SJSA1 (cell line): ENCODE data around the gene ZNF618. TPM values are rescaled to one million over a fixed set of nuclear protein-coding genes. Genes with fewer than 3 reads are reported as not detected.
A peak's percentile ranks its signal among the peaks of the same experiment; 100 is the strongest.

Experiments used
- DNase-seq, 2 experiments: peaks; one replicate each; pipeline ENCODE4 v3.0.0-alpha.2; 2015 to 2020; ENCODE audit warnings: low spot score in 2 of 2, low read depth in 1 of 2
- H3K27ac ChIP-seq: fragments of 250-450 bp; sonication (Bioruptor Pico); 2 replicates; pipeline ENCODE4 v1.5.1; 2020; ENCODE audit warnings: mild to moderate bottlenecking, moderate library complexity
- H3K27me3 ChIP-seq: fragments of 250-450 bp; sonication (Bioruptor Pico); replicated peaks from 2 replicates; pipeline ENCODE4 v1.5.1; 2020; ENCODE audit warnings: mild to moderate bottlenecking, moderate library complexity
- H3K36me3 ChIP-seq: fragments of 250-450 bp; sonication (Bioruptor Pico); 2 replicates; pipeline ENCODE4 v1.5.1; 2020; ENCODE audit warnings: mild to moderate bottlenecking
- H3K4me1 ChIP-seq: fragments of 250-450 bp; sonication (Bioruptor Pico); replicated peaks from 2 replicates; pipeline ENCODE4 v1.6.1; 2021; ENCODE audit warnings: mild to moderate bottlenecking
- H3K4me3 ChIP-seq: fragments of 250-450 bp; sonication (Bioruptor Pico); 2 replicates; pipeline ENCODE4 v1.5.1; 2020; ENCODE audit warnings: mild to moderate bottlenecking
- H3K9me3 ChIP-seq: fragments of 250-450 bp; sonication (Bioruptor Pico); replicated peaks from 2 replicates; pipeline ENCODE4 v1.5.1; 2020; ENCODE audit warnings: mild to moderate bottlenecking
- total RNA-seq: library from RNA; depleted of rRNA; stranded (reverse); fragments of >200 nt; shearing (Covaris generic); gene quantifications from 2 replicates; pipeline ENCODE4 v1.2.3, GENCODE V29; 2014

Gene ZNF618
- total RNA-seq, 1 experiment from 2014 or later: 4.7 TPM

DNA sequence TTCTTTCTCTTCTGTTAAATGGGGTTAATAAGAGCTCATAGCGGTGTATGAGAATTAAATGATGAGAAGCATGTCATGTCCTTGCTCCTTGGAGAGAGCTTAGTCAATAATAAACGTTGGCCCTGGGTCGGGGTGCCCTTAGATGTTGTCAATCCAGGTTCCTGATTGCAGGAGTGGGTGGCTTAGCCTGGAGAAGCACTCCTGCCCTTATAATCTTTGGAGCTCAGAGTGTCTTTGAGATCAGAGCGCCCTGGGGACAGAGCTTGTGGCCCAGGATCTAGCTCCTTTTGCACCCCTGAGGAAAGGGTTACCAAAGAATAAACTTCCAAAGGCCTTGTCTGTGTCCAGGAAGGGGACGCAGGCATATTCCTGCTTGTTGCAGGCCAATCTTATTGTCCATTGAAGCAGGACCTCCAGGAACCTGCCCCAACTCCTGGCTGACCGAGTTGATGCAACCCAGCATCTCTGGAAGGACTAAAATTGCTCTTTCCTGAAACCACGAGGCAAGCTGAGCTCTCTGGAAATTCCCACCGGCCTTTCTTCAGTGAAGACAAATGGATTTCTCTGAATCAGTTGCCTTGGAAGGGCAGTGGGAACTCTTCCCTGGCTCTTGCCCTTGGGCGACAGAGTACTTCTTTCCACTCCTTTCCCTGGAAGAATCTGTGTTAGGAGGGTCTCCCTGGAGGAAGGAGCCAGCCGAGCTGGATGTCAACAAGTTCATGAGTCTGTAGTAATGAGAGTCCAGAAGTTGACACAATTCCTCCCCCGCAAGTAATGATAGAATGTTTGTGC is 208.4 kb downstream of the ZNF618 start:
- Histone ChIP-seq H3K27me3 (no peaks in the 10 kb centered on the region), H3K27ac (no peak overlapping the region), H3K36me3 (no peaks in the 10 kb centered on the region), H3K9me3 (peaks cover 11% of the 10 kb centered on the region), H3K4me1 (peaks cover 32% of the 10 kb centered on the region), H3K4me3 (no peak overlapping the region)
- DNase-seq: peak in 1 of 2 experiments; percentile 20

DNA sequence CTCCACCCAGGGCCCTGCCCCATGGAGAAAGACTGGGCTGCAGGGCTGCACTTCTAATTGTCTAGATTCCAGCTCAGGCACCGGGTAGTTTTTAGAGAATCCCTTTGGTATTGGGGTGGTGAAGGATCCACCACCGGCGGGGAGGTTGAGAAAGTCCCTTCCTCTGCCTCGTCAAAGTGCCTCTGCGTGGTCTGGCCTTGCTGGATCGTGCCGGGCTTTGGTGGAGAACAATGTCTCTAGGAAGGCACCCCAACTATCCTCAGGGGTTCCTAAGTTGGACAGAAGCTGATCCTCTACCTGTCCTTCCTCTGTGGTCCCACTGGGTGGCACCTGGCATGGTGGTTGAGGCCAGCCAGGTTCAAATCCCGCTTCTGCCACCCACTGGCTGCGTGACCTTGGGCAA is 209.3 kb downstream of the ZNF618 start:
- H3K27ac ChIP-seq: no peak overlapping the region
- peaks cover 32% of the 10 kb centered on the region for H3K4me1 ChIP-seq
- no peaks in the 10 kb centered on the region for H3K27me3 ChIP-seq
- peaks cover 11% of the 10 kb centered on the region for H3K9me3 ChIP-seq
- H3K4me3 ChIP-seq: no peak overlapping the region
- peak in 1 of 2 experiments; percentile 28 for DNase-seq
- H3K36me3 ChIP-seq: no peaks in the 10 kb centered on the region

DNA sequence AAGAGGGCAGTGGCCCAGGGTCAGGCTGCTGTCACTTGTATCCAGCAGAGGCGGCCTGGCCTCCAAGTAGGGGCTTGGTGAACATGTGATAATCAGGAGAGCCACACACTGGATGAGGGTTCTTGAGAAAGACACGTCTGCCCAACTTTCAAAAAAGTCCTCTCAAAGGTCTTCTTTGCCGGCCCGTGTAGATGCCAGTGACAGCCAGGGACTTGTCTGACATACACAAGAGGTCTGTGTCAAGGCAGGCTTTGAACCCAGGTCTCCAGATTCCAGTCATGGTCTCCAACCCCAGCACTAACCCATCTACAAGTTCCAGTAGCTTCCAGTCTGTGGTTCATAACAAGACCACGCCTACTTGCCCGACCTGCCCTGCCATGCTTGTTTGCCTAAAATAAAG is 209.9 kb downstream of the ZNF618 start:
- H3K36me3 ChIP-seq: no peaks in the 10 kb centered on the region
- no peaks in the 10 kb centered on the region for H3K27me3 ChIP-seq
- peaks cover 32% of the 10 kb centered on the region for H3K4me1 ChIP-seq
- H3K27ac ChIP-seq: no peak overlapping the region
- peaks cover 11% of the 10 kb centered on the region for H3K9me3 ChIP-seq
- no peak overlapping the region for H3K4me3 ChIP-seq
- DNase-seq: peak in 1 of 2 experiments; percentile 27

DNA sequence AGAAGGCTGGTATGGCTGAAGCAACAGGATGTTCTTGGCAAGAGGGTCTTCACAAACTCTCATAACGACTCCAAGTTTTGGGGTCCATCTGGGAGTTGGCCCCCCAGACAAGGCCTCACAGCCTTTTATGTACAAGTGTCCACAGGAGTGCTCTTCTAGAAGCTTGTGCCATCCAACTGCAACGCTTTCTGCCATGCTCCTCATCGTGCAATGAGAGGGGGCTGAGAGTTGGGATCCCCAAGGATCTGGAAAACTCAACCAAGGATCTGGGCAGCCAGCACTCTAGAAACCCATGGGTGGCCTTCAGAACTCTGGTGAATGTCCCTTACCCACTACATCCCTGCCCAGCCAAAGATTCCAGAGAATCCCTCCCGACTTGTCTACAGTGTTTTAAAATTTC is 210.5 kb downstream of the ZNF618 start:
- Histone ChIP-seq H3K9me3 (peaks cover 11% of the 10 kb centered on the region), H3K27me3 (no peaks in the 10 kb centered on the region), H3K36me3 (no peaks in the 10 kb centered on the region), H3K4me1 (peaks cover 32% of the 10 kb centered on the region), H3K27ac (no peak overlapping the region), H3K4me3 (no peak overlapping the region)
- peak in 1 of 2 experiments; percentile 20 for DNase-seq

DNA sequence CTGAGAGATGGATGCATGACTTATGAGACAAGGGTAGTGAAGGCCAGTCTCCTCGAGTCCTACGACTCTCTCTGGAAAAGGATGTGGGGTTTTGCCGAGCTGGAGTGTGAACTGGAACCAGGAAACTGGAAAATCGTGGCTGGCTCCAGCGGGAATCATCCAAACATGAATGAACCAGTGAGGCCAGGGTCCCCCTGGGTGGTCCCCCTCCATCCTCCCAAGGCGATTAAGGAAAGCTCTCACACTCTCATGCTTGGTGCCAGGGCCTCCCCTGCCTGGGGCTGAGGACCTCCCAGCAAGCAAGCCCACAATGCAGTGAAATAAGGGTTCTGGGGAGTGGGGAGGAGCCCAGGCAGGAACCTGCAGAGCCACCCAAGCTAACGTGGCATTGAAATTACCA is 211.6 kb downstream of the ZNF618 start:
- DNase-seq: peak; percentile 70 to 73
- Histone ChIP-seq H3K9me3 (peaks cover 11% of the 10 kb centered on the region), H3K27me3 (no peaks in the 10 kb centered on the region), H3K4me1 (peaks cover 32% of the 10 kb centered on the region), H3K4me3 (no peak overlapping the region), H3K27ac (peak overlapping the region; percentile 57; the same call in 1 of the 2 replicates), H3K36me3 (no peaks in the 10 kb centered on the region)

DNA sequence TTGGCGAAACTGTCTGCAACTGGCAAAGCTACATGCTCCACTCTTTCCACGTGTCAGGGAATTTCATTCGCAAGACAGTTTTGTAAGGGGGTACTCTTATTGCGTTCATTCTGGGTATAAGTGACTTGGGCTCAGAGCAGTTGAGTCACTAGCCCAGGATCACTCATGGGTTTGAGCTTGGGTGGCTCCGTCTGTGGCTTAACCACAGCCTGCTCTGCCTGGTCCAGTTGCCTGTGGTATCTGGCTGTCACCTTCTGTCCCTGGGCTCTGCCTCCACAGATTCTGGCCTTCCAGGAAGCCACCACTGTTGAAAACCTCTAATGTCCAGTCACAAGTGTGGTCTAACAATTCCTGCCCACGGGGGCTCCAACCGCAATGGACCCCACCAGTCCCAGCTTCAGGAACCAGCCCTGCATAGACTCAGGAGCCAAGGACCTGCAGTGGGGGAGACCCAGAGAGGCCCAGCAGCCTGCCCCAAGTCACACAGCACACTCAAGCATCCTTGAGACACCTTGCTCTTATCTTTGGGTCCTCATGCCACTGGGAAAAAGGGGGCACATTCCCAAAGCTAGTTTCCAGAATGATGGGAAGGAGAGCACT is 212.6 kb downstream of the ZNF618 start:
- Histone ChIP-seq H3K36me3 (no peaks in the 10 kb centered on the region), H3K4me1 (peaks cover 30% of the 10 kb centered on the region), H3K4me3 (no peak overlapping the region), H3K27me3 (no peaks in the 10 kb centered on the region), H3K9me3 (peaks cover 11% of the 10 kb centered on the region), H3K27ac (0 out of 2 replicates have a peak overlapping the region, but pooled peaks have one; percentile 5)
- DNase-seq: peak in 1 of 2 experiments; percentile 36

DNA sequence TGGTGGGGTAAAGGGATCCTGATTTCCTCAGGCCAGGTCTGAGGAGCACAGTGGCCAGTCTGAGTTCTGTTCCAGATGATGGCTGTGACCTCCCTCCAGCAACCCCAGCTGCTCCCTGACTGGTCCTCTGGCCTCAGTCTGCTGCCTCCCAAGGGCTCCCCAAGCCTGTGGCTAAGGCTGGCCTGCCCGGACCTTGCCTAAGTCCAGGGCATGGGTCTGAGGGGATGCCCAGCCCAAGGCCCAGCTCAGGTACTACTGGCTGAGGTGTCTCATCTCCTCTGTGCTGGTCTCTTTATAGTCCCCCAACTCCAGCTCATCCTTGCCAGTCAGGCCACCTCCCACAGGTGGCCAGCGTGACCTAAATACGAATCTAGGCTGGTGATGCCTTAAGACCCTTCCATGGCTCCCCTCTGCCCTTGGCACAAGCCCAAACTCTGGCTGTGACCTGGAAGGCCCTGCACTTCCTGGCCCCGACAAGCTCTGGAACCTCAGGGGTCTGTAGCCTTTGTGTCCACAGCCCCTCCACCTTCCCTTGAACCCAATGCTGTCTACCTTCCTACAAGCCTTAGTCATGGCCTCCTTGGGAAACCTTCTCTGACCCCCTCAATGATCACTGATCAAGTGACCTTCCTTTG is 213.2 kb downstream of the ZNF618 start:
- H3K27me3 ChIP-seq: no peaks in the 10 kb centered on the region
- H3K27ac ChIP-seq: no peak overlapping the region
- no peak overlapping the region for H3K4me3 ChIP-seq
- H3K36me3 ChIP-seq: no peaks in the 10 kb centered on the region
- H3K4me1 ChIP-seq: peaks cover 23% of the 10 kb centered on the region
- peaks cover 11% of the 10 kb centered on the region for H3K9me3 ChIP-seq
- peak in 1 of 2 experiments; percentile 27 for DNase-seq

DNA sequence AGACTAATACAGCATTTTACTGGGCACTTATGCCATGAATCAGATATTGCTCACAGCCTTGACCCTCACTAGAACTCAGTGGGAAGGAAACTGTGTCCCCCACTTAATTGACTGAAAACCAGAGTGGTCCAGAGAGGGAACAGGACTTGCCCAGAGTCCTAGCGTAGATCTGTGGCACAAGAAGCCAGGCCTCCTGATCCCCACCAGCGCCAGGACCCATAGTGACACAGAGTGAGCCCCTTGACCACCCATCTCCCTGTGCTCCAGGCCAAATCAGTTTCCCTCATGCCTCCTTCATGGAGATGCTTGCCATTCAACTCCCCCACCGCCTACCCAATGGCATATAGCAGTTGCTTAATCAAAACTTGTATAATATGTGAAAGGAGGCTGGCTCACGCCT is 214.7 kb downstream of the ZNF618 start:
- peaks cover 19% of the 10 kb centered on the region for H3K4me1 ChIP-seq
- H3K9me3 ChIP-seq: peaks cover 11% of the 10 kb centered on the region
- no peak overlapping the region for H3K4me3 ChIP-seq
- H3K27me3 ChIP-seq: no peaks in the 10 kb centered on the region
- peak in 1 of 2 experiments; percentile 20 for DNase-seq
- no peak overlapping the region for H3K27ac ChIP-seq
- no peaks in the 10 kb centered on the region for H3K36me3 ChIP-seq

DNA sequence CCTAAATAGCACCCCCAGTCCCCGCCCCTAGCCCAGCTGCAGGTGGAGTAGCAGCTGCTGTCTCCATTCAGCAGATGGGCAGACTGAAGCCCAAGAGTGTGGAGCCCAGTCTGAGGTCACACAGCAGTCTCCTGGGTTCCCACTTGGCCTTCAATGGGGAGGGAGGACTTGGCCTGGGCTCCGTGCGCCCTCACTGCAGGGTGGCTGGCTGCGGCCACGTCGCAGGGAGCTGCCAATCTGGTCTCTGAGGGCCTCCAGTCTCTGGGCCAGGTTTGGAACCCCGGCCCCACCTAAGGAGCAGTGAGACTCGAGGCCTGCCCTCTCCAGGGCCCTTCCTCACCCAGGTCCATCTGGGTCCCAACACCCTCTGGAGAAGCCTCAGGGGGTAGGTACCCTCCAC is 215.6 kb downstream of the ZNF618 start:
- H3K9me3 ChIP-seq: peaks cover 8% of the 10 kb centered on the region
- H3K36me3 ChIP-seq: no peaks in the 10 kb centered on the region
- H3K4me1 ChIP-seq: peaks cover 19% of the 10 kb centered on the region
- DNase-seq: peak in 1 of 2 experiments; percentile 17
- H3K27ac ChIP-seq: no peak overlapping the region
- H3K4me3 ChIP-seq: no peak overlapping the region
- no peaks in the 10 kb centered on the region for H3K27me3 ChIP-seq

DNA sequence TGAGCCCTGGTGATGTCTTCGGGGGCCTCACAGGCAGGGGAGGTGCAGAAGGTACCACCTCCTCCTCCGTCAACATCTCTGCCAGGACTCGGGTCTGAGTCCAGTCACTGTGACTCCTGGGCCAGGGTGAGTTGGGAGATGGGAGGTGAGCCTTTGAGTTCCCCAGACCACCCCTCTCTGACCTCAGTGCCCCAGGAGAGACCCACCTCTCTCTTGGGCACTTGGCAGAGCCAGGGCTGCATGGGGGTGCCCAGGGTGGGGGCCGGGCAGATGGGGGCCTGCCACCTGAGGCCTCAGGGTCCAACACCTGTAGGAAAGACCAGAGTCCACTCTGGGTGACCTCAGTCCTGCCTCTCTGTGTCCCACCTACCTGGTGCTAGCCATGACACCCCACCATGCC is 216.2 kb downstream of the ZNF618 start:
- no peaks in the 10 kb centered on the region for H3K27me3 ChIP-seq
- no peak overlapping the region for H3K4me3 ChIP-seq
- H3K9me3 ChIP-seq: peaks cover 1% of the 10 kb centered on the region
- DNase-seq: peak in 1 of 2 experiments; percentile 25
- H3K36me3 ChIP-seq: no peaks in the 10 kb centered on the region
- H3K4me1 ChIP-seq: peaks cover 16% of the 10 kb centered on the region
- no peak overlapping the region for H3K27ac ChIP-seq

DNA sequence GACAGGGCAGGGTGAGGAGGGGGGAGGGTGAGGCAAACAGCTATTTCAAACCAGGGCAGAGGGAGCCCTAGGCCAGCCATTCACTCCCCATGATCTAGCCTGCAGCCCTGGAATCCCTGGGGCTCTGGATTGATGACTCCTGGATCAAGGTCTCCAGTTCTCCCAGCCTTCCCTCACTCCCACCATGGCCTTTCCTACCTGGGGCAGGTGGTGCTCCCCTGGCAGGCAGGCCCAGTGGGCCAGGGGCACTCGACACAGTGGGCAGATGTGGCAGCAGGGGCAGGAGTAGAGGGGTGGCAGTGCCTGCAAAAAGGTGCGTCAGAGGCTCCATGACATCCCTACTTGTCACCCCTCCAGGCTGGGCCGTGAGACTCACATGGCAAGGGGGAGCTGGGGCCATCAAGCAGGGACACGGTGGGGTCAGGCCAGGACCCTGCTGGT is 216.9 kb downstream of the ZNF618 start:
- Histone ChIP-seq H3K27ac (no peak overlapping the region), H3K36me3 (no peaks in the 10 kb centered on the region), H3K4me3 (no peak overlapping the region), H3K4me1 (peaks cover 13% of the 10 kb centered on the region), H3K27me3 (no peaks in the 10 kb centered on the region), H3K9me3 (no peaks in the 10 kb centered on the region)
- DNase-seq: no peak

DNA sequence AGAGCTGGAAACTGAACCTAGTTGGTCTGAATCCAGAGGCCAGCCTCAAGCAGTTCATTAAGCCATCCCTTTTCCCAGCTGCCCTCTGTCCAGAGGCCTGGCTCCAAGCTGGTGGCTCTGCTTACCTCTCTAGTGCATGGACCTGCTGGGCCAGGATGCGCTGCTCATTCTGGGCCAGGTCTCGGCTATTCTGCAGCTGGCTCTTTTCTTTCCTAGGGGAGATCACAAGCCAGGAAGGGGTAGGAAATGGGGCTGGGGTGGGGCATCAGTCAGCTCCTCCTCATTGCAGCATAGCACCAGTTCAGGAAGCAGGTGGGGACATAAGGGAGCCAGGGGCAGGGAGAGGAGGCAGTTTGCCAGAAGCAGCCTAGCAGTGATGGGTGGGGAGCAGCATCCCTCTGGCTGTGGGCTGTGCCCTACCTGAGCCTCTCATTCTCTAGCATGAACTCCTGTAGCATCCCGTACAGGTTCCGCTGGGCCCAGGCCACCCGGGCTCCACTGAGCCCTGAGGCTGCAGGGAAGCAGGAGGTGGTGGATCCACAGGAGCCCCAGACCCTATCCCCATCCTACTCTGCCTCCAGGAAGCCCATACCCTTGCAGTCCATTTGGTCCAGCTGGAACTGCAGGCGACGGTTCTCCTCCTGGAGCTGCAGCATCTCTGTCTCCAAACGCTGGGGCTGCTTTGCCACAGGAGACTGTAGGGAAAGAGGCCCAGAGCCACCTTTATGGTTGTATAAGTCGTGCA is 217.8 kb downstream of the ZNF618 start:
- DNase-seq: no peak
- Histone ChIP-seq H3K27ac (no peak overlapping the region), H3K36me3 (no peaks in the 10 kb centered on the region), H3K4me3 (no peak overlapping the region), H3K9me3 (no peaks in the 10 kb centered on the region), H3K27me3 (no peaks in the 10 kb centered on the region), H3K4me1 (peaks cover 5% of the 10 kb centered on the region)

DNA sequence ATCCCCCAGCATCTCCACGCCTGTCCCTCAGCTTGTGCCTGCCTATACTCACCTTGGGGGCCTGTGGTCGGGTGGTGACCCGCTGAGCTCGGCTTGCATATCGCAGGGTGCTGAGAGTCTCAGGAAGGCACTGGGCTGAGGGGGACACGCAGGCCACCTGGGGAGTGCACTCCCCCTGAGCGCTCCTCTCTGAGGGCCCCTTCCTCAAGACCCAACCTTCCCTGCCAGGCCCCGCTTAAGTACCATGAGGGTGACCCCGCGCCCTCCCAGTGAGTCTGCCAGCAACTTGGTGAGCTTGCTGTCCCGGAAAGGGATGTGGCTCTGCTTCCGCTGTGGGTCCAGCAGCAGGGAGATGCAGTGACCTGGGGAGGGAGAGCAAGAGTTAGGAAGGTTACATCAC is 218.9 kb downstream of the ZNF618 start:
- H3K36me3 ChIP-seq: no peaks in the 10 kb centered on the region
- no peak for DNase-seq
- H3K27me3 ChIP-seq: no peaks in the 10 kb centered on the region
- peaks cover 5% of the 10 kb centered on the region for H3K4me1 ChIP-seq
- no peak overlapping the region for H3K4me3 ChIP-seq
- H3K27ac ChIP-seq: no peak overlapping the region
- H3K9me3 ChIP-seq: no peaks in the 10 kb centered on the region
